GM19463 (cell line): ENCODE data around the gene MS4A2.
"Not testable (repeated sequence)": the region's sequence is repeated elsewhere in the genome, so short reads cannot be mapped to it uniquely, and the experiment has no call there.

Experiments used
- ATAC-seq: cut with Tn5 transposase; IDR thresholded peaks from one replicate; pipeline ENCODE4 v1.9.1; 2021; ENCODE audit warnings: mild to moderate bottlenecking, moderate library complexity; ENCODE audit not compliant: unreplicated experiment

MS4A2 gene

DNA sequence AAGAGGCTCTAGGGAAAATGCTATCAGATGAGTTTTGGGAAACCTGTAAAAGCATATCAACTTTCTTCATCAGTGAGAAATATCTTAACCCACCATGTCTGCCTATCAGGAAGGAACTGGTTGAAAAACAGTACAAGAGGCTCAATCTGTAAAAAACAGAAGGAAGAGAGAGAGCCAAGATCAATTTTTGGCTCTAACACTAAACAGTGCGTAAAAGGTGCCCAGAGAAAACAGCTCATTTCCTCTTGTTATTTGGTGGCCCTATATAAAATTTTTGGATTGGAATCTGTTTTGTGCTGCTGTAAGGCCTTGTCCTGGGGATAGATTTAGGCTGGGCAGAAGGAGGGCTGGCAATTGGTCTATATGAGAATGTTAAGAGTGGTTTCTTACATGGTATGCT is 12.1 kb downstream of the MS4A2 start:
- no peak for ATAC-seq

- not testable (repeated sequence) for ATAC-seq
Measured at GRCh38 chr11:60101368-60101767, 12.9 kb downstream of the MS4A2 start.

DNA sequence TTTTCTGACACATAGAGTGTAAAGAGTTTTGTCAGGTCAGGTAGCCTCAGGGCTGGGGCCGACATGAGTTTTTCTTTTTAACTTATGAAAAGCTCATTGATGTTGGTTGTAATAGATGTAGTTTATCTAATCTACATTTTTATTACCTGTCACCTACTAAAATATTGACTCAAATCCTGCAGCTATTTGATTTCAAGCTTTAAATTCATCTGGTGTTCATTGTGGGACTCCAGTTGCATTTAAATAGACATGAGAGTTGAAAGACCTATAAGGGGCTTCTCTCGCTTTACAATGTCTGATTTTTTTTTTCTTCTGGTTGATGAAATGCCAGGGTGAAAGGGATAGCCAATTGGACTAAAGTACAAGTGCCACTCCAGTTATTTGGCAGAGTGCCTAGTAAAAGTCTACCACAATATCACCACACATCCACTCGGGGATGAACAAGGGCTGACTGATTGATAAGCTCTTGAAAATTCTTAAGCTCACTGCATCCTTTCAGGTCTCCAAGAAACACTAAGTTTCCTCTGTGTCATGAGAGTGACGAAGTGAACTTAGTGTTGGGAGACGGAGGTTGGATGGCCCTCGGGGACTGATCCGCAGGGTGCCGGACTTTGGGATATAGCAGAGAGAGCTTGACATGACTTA is 16.1 kb downstream of the MS4A2 start:
- not testable (repeated sequence) for ATAC-seq

GRCh38 chr11:60108631-60109030 is 20.2 kb downstream of the MS4A2 start:
- ATAC-seq: not testable (repeated sequence)

- ATAC-seq: no peak
Measured at GRCh38 chr11:60111793-60112192, 23.3 kb downstream of the MS4A2 start.

DNA sequence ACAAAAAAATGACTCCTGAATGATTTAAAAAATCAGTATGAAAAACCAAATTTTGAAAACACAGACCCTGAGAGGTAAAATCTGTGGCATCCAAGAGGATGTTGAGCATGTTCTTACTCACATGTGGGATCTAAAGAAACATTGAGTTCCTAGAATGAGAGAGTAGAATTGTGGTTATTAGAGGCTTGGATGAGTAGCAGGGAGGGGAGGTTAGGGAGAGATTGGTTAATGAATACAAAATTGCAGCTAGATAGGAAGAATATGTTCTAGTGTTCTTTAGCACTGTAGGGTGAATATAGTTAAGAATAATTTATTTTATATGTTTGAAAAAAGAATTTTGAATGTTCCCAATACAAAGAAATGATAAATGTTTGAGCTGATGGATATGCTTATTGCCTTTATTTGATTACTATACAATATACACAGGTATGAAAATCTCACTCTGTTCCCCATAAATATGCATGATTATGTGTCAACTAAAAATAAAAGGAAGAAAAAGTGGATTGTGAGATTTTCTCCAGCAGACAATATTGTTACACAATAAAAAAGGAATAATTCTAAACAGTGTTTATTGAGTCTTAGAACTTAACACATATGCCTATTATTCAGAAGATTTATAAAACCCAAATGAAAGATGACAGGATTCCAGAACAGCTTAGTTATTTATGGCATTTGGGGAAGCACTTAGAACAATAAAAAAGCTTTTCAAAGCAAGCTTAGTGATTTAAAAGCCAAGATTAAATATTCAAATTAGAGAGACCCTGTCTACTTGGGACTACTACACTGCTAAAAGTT is 28.7 kb downstream of the MS4A2 start:
- no peak for ATAC-seq

DNA sequence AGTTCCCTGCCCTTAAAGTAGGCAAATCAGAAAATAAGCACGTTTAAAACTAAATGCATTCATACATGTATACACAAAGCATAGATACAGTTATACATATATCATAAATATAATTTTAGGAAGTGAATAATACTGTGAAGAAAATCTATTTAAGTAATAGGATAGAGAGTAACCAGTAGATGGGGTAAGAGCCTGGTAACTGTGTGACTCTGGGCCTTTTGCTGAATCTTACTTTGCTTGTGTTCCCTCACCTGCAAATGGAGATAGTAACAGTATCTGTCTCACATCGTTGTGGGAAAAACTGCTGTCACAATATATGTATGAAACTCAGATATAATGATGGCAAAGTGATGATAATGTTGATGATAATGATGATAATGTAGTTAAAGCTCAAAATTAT is 29.9 kb downstream of the MS4A2 start:
- no peak for ATAC-seq

DNA sequence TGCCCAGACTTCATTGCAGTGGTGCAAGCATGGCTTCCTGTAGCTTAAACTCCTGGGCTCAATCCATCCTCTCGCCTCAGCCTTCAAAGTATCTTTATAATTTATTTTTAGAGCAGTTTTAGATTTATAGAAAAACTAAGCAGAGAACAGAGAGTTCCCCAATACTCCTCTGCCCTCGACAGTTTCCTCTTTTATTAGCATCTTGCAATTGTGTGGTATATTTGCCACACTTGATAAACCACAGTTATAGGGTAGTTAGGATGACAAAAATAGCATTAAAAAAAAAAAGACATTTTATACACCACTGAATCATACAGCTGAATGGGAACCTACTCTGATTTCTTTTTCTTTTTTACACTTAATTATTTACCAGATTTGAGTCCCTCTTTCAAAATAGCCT is 31.2 kb downstream of the MS4A2 start:
- no peak for ATAC-seq

DNA sequence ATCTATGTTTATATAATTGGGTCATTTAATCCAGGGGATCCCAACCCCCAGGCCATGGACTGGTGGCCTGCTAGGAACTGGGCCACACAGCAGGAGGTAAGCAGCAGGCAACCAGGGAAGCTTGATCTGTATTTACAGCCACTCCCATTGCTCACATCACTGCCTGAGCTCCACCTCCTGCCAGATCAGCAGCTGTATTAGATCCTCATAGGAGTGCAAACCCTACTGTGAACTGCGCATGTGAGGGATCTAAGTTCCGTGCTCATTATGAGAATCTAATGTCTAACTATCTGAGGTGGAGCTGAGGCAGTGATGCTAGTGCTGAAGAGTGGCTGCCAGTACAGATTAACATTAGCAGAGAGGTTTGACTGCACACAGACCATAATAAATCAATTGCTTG is 32.8 kb downstream of the MS4A2 start:
- no peak for ATAC-seq

GRCh38 chr11:60122414-60123036 is 34.1 kb downstream of the MS4A2 start:
- ATAC-seq: no peak

DNA sequence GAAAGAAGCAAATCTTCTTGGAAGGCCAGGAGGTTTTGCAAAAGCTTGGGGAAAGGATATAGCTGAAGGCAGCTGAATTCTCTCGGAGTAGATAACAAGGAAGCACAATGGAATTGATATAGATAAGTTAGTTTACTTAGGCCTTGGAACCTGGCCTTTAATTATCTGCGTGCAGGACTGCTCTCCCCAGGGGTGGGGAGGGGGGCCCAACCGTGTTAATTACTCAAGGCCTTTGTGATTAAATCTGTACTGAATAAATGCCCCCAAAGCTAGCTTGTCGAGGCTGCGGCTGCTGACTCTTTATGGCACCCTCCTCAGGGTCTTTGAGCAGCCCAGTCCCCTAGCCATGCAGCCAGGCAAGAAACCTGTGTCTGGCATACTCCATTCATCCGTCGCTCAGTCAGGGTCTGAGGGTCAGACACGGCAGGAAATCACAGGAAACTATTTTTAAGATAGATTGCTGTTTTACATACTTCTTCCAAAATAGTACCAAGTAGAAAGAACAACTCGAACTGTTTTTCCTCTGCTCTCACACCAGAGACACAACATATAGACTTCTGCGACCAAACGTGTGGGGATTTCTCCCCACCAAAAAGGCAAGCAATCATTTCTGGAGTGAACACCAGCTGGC is 36.5 kb downstream of the MS4A2 start:
- ATAC-seq: no peak

DNA sequence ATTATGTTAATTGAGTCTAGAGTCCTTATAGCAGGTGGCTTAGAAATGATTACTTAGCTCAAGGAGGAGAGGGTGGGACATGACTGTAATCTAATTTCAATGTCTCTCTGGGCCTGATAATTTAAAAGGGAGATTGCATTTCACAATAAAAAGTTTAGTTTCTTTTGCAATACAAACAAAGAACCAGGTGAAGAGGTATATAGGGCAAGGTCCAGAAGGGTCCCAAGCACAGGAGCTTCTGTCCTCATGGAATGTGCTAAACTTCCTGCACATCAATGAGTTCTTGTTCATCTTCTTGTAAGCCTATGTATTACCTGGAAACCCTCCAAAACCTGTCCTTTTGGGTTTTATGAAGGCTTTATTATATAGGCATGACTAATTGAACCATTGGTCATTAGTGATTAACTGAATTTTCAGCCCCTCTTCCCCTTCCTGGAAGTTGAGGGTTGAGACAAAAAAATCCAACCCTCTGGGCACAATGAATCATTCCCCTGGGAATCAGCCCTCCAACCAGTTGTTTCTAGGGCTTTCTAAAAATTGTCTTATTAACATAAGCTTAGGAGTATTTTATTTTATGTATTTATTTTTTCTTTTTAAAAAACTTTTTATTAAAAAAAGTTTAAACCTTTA is 37.6 kb downstream of the MS4A2 start:
- ATAC-seq: no peak

DNA sequence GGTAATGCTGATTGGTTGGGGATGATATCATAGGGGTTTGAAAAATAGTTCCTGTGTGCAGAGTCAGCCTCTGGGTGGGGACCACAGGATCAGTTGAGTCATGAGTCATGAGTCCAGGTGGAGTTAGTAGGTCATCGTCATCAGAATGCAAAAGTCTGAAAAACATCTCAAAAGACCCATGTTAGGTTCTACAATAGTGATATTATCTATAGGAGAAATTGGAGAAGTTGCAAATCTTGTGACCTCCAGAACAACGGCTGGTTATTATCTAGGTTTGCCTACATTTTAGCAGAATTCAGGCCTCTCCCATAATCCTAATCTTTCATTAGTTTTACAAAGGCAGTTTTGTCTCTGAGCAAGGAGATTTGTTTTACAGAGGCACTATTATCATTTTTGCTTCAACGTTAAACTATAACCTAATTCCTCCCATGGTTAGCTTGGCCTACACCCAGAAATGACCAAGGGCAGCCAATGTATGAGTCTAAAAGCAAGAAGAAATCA is 38.9 kb downstream of the MS4A2 start:
- no peak for ATAC-seq

GRCh38 chr11:60128376-60128775 is 39.9 kb downstream of the MS4A2 start:
- no peak for ATAC-seq

DNA sequence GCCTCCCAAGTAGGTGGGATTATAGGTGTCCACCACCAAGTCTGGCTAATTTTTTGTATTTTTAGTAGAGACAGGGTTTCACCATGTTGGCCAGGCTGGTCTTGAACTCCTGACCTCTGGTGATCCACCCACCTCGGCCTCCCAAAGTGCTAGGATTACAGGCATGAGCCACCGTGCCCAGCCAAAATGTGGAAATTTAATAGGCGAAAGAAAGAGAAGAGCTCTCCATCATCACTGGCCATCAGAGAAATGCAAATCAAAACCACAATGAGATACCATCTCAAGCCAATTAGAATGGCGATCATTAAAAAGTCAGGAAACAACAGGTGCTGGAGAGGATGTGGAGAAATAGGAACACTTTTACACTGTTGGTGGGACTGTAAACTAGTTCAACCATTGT is 40.4 kb downstream of the MS4A2 start:
- not testable (repeated sequence) for ATAC-seq

DNA sequence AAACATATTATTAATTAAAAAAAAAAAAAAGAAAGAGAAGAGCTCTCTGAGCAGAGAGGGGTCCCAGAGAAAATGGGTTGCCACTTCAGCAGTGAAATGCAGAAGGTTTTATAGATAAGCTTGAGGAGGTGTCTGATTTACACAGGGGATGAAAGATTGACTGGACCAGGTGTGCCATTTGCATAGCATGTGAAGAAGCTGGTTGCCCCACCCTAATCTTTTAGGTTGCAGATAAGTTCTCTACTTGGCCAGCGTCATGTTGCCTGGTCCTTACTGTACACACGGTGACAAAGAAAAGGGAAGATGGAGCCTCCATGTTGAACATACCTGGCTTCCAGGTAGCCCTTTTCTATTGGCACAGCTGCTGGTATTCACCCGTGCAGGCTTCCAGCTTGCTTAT is 41.4 kb downstream of the MS4A2 start:
- no peak for ATAC-seq

DNA sequence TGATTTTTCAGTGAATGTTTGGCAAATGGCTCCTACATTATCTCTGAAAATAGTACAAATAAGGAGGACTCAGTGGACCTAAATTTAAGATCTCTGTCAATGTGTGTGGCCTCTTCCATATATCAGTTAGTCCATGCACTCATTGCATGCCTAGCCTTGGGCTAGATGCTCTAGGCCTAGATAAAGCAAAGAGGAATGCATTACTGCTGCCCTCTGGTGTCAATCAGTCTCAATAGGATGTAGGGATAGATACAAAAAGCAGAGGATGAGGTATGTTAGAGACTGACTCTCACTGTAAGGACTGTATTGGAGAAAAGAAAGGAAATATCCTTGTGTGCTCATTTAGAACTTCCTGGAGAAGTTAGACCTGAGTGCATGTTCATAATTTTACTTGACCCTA is 42.0 kb downstream of the MS4A2 start:
- ATAC-seq: no peak

GRCh38 chr11:60131912-60132311 is 43.4 kb downstream of the MS4A2 start:
- no peak for ATAC-seq

- ATAC-seq: no peak
Measured at GRCh38 chr11:60133917-60134316, 45.5 kb downstream of the MS4A2 start.

GRCh38 chr11:60143768-60144167 is 55.3 kb downstream of the MS4A2 start:
- ATAC-seq: no peak

DNA sequence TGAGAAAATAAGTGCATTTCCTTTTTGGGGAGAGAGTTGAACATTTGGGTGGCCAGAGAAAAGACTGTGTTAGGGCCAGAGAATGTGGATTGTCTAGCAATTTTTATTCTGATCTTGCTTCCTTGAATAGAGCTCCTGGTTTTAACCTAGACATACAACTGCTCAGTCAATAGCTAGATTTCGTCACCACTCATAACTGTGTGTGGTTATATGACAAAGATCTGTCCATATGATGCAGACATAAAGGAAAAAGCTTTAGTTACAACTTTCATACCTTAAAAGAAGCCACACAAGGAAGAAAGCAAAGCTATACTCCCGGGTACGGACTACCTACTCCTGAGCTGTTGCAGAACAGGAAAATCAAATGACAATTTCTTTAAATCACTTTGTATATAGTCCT is 57.2 kb downstream of the MS4A2 start:
- no peak for ATAC-seq
